CD4-positive, alpha-beta T cell treated with Interleukin-1 beta for 1 hour (primary cell): ENCODE data around the gene RAB11B.
"Not testable (repeated sequence)": the region's sequence is repeated elsewhere in the genome, so short reads cannot be mapped to it uniquely, and the experiment has no call there.

ENCODE experiments used
- DNase-seq, 2 donors: peaks; one replicate each; pipeline ENCODE4 v3.0.0-alpha.2; 2020 to 2022

RAB11B gene

DNA sequence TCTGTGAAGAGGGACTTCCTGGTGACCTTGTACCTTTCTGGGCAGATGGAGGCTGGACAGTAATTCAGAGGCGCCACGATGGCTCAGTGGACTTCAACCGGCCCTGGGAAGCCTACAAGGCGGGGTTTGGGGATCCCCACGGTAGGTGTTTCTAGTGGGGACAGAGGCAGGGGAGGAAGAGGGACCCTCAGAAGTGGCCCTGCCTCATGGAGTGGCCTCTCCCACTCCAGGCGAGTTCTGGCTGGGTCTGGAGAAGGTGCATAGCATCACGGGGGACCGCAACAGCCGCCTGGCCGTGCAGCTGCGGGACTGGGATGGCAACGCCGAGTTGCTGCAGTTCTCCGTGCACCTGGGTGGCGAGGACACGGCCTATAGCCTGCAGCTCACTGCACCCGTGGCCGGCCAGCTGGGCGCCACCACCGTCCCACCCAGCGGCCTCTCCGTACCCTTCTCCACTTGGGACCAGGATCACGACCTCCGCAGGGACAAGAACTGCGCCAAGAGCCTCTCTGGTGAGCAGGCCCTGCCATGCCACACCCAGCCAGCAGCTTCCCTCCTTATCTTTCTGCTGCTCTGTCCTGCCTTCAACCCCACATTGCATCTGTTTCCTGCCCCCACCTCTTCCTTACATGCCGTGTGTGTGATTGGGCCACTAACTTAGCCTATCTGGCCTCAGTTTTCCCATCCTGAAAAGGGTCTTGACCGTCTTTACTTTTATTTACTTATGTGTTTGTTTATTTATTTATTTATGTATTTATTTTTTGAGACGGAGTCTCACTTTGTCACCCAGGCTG is 19.0 kb upstream of the RAB11B start:
- DNase-seq: no peak

DNA sequence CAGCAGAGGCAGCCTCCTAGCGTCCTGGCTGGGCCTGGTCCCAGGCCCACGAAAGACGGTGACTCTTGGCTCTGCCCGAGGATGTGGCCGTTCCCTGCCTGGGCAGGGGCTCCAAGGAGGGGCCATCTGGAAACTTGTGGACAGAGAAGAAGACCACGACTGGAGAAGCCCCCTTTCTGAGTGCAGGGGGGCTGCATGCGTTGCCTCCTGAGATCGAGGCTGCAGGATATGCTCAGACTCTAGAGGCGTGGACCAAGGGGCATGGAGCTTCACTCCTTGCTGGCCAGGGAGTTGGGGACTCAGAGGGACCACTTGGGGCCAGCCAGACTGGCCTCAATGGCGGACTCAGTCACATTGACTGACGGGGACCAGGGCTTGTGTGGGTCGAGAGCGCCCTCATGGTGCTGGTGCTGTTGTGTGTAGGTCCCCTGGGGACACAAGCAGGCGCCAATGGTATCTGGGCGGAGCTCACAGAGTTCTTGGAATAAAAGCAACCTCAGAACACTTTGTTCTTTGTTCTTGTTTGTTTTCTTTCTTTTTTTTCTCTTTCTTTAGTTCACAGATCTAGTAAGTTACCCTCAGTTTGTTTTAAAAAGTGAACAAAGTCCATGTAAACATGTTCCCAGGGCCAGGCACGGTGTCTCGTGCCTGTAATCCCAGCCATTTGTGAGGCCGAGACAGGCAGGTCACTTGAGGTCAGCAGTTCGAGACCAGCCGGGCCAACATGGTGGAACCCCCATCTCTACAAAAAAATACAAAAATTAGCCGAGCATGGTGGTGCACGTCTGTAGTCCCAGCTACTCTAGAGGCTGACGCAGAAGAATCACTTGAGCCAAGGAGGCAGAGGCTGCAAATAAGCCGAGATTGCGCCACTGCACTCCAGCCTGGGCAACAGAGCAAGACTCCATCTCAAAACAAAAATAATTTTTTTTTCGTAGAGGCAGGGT is 16.0 kb upstream of the RAB11B start:
- no peak for DNase-seq

DNA sequence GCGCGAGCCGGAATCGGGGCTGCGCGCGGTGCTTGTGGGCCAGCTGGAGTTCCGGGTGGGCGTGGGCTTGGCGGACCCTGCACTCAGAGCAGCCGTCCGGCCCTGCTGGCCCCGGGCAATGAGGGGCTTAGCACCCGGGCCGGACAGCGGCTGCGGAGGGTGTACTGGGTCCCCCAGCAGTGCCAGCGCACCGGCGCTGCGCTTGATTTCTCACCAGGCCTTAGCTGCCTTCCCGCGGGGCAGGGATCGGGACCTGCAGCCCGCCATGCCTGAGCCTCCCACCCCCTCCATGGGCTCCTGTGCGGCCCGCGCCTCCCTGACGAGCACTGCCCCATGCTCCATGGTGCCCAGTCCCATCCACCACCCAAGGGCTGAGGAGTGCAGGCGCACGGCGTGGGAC is 14.4 kb upstream of the RAB11B start:
- DNase-seq: not testable (repeated sequence)

DNA sequence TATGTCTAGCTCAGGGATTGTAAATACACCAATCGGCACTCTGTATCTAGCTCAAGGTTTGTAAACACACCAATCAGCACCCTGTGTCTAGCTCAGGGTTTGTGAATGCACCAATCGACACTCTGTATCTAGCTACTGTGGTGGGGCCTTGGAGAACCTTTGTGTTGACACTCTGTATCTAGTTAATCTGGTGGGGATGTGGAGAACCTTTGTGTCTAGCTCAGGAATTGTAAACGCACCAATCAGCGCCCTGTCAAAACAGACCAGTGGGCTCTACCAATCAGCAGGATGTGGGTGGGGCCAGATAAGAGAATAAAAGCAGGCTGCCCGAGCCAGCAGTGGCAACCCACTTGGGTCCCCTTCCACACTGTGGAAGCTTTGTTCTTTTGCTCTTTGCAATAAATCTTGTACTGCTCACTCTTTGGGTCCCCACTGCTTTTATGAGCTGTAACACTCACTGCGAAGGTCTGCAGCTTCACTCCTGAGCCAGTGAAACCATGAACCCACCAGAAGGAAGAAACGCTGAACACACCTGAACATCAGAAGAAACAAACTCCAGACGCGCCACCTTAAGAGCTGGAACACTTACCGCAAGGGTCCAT is 13.7 kb upstream of the RAB11B start:
- not testable (repeated sequence) for DNase-seq

DNA sequence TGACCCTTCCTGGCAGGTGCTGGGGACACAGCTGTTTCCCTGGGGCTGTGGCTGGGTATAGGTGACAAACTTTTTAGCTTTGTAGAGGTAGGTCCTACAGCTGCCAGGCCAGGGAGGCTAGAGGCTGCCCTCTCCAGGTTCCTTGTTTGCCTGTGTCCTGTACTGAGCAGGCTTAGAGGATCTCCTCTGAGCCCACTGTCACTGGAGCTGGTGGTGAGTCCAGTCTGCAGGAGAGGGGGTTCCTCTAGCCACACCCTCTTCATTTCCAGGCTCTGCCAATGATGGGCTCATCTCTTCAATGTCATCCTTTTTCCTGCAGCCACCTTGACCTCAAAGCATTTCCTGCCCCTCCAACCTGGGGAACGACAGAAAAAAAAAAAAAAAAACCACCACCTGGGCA is 12.6 kb upstream of the RAB11B start:
- no peak for DNase-seq

DNA sequence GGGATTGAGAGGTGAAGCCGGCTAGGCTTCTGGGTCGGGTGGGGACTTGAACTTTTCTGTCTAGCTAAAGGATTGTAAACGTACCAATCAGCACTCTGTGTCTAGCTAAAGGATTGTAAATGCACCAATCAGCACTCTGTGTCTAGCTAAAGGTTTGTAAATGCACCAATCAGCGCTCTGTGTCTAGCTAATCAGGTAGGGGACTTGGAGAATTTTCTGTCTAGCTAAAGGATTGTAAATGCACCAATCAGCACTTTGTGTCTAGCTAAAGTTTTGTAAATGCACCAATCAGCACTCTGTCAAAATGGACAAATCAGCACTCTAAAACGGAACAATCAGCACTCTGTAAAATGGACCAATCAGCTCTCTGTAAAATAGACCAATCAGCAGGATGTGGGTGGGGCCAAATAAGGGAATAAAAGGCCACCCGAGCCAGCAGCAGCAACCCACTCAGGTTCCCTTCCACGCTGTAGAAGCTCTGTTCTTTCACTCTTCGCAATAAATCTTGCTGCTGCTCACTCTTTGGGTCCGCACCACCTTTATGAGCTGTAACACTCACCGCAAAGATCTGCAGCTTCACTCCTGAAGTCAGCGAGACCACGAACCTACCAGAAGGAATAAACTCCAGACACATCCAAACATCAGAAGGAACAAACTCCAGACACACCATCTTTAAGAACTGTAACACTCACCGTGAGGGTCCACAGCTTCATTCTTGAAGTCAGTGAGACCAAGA is 10.8 kb upstream of the RAB11B start:
- DNase-seq: not testable (repeated sequence)

DNA sequence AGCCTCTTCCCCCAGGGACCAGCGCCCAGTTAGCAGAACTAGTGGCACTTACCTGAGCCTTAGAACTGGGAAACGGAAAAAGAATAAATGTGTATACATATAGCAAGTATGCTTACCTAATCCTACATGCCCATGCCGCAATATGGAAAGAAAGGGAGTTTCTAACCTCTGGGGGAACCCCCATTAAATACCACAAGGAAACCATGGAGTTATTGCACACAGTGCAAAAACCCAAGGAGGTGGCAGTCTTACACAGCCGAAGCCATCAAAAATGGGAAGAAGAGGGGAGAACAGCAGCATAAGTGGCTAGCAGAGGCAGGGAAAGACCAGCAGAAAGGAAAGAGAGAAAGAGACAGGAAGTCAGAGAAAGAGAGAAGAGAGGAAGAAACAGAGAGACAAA is 5.6 kb upstream of the RAB11B start:
- not testable (repeated sequence) for DNase-seq

DNA sequence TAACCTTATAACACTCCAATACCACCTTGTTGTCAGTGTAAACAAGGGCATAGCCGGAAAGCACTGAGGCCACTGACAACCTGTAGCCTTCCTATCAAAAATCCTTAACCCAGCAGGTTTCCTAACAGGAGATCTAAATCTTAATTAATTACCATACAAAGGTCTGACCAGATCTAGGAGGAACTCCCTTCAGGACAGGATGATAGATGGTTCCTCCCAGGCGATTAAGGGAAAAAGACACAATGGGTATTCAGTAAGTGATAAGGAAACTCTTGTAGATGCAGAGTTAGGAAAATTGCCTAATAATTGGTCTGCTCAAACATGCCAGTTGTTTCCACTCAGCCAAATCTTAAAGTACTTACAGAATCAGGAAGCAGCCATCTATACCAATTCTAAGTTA is 5.1 kb upstream of the RAB11B start:
- DNase-seq: not testable (repeated sequence)

DNA sequence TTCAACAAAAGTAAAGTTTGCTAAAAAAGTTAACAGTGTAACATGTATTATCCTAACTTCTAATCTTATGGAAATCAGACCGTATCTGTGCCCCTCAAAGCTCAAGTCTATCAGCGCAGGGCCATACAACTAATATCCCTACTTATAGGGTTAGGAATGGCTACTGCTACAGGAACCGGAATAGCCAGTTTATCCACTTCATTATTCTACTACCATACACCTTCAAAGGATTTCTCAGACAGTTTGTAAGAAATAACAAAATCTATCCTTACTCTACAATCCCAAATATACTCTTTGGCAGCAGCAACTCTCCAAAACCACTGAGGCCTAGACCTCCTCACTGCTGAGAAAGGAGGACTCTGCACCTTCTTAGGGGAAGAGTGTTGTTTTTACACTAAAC is 4.6 kb upstream of the RAB11B start:
- not testable (repeated sequence) for DNase-seq

DNA sequence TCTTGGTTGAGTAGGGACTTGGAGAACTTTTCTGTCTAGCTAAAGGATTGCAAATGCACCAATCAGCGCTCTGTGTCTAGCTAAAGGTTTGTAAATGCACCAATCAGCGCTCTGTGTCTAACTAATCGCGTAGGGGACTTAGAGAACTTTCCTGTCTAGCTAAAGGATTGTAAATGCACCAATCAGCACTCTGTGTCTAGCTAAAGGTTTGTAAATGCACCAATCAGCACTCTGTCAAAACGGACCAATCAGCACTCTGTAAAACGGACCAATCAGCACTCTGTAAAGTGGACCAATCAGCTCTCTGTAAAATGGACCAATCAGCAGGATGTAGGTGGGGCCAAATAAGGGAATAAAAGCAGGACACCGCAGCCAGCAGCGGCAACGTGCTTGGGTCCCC is 3.7 kb upstream of the RAB11B start:
- not testable (repeated sequence) for DNase-seq

DNA sequence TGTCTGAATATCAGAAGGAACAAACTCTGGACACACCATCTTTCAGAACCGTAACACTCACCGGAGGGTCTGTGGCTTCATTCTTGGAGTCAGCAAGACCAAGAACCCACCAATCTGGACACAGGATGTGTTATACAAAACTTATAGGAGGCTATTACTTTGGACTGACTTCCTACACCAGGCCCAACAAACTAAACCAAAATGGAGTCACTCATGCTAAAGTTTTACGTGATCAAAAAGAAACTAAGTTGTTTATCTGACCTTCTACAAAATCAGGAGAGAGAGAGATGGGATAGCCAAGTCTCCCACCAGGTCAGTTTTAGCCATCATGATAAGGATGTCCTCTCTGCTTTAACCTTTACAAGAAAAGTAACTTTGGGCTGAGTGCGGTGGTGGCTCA is 3.2 kb upstream of the RAB11B start:
- DNase-seq: no peak

DNA sequence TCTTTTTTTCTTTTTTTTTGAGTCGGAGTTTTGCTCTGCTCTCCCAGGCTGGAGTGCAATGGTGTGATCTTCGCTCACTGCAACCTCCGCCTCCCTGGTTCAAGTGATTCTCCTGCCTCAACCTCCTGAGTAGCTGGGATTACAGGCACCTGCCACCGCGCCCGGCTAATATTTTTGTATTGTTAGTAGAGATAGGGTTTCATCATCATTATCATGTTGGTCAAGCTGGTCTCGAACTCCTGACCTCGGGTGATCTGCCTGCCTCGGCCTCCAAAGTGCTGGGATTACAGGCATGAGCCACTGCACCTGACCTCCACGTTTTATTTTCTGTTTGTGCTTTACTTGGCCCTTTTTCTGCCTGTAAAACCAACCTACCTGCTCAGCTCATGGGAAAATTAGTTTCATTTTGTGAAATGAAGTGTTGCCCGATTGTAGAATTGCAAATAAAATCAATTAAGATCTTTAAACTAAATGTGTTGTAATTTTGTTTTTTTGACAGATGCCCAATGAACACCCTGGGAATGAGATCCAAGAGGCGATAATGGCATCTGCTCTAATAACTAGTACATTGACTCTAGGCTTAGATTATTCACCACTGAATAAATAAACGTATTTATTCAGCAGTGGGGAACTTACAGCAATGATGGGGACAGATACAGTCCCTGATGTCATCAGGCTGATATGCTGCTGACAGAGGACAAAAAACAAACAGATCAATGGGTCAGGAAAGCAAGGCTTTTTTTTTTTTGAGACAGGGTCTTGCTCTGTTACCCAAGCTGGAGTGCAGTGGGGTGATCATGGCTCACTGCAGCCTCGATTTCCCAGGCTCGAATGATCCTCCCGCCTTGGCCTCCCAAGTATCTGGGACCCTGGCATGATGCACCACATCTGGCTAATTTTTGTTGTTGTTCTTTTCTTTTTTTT is 2.2 kb upstream of the RAB11B start:
- no peak for DNase-seq

DNA sequence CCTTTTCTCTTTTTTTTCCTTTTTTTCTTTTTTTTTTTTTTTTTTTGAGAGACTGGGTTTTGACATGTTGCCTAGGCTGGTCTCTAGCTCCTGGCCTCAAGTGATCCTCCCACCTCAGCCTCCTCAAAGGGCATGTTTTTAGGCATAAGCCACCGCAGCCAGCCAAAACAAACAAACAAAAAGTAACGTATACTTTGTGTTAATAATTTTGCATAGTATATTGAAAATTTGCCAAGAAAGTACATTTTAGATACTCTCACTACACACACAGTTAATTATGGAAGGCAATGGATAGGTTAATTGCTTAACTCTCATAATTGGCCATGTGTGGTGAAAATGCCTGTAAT is 1.6 kb upstream of the RAB11B start:
- DNase-seq: no peak

DNA sequence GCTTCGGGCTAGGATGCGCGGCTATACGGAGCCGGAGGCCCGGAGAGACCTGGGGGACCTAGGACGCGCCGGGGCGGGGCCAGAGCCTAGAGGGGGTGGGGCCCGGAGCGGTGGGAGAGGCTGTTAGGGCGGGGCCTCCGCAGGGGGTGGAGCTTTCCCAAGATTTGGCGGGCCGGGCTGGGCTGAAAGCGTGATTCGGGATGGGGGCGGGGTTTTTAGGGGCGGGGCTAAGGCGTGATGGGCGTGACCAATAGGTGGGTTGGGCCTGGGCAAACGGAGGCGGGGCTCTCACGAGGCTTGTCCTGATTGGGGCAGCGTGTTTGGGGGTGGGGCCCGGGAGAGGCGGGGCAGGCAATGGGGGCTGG is 439 bp downstream of the RAB11B start:
- peak; percentile 91 to 93 for DNase-seq

DNA sequence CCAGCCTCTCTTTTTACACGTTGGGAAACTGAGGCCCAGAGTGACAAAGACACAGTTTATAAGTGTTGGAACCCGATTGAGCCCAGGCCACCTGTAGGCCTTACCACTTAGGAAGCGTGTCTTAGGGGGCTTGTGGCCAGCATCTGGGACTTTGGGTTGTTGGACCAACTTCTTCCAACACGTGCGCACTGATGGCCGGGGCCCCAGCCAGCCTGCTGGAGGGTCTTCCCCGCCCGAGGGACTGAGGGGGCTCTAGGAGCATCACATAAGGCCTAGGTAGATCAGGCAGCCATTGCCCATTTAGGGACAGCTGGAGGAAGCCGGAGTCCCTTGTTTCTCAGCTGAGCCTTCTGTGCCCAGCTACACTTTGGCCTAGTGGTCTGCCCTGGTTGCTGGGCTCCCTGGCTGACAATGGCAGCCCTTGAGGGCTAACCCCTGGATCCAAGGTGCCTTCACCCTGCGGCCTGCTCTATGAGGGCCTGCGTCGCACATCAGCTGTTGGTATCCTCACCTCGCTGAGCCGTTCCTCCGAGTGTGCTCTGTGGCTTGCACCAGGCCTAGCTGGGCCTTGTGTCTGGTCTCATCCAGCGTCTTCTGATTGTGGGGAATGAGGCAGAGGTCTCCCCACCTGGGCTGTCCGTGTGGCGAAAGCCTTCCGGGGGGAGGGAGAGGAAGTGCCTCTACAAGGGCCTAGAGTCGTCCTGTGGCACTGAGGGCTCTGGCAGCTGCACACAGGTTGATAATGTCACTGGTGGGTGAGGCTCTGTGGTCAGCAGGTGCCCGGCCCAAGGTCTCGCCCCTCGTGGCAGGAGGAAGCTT is 1.2 kb downstream of the RAB11B start:
- no peak for DNase-seq

DNA sequence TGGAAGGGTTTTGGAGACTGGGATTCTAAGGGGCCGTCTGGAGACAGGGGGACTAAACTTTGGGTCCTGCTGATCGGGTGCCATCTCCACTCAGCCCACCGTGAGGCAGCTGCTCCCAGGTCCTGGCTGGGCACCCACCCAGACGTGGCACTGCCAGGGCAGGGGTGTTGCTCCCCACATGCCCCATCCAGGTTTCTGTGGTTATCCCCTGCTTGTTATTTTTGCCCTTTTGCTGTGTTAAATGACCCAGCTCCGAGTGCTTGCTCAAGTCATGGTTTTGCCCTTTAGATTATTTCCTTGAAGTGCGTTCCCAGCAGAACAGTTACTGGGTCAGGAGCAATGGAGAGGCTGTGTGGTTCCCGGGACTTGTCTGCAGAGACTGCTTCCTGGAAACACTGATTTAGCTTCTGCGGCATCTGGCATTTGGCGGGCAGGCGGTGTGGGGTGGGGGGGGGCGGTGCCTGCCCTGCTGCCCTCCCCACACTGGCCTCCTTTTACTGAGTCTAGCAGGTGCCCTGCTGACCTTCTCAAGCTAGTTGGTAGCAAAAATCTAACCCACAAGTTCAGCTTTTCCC is 1.9 kb downstream of the RAB11B start:
- DNase-seq: no peak

DNA sequence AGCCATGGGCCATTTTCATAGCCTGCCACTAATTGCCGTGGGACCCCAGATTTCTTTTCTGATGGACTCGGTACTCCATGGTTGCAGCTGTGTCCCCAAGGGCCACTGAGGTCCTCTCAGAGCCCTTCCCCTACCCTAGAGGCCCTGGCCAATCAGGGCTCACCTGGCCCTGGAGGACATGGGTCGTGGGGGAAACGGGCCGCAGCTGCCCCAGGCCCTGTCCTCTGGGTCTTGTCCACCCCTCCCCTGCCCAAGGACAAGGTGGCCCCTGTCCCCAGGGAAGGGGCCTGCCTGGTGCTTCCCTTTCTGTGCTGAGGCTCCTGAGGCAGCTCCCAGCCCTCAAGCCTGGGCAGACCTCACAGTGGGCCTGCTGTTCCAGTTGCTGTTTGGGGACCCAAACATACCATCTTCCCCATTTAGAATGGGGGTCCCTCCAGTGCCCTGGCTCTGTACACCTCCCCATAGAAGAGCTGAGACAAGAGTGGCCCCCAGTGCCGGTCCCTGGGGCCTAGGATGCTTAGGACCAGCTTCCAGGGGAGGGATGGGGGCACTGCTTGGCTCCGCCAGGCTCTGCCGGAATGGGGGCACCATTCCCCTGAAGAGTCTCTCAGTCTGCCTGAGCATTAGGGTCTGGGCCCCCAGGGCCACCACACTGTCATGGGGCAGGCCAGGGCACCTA is 3.2 kb downstream of the RAB11B start:
- DNase-seq: no peak

DNA sequence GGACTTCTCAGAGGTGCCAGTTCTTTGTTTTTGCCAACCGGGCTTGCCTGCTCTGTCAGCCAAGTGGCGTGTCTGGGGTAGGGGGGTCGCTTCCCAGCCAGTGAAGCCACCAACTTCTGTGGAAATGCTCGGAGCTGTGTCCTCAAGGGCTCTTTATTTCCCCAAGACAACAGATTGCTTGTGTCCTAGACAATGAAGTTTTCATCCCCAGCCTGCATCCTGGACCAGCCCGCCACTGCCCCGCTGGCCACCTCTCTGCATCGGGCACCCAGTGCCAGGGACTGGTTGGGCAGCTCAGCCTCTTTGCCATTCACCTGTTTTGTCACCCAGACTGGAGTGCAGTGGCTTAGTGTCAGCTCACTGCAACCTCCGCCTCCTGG is 3.7 kb downstream of the RAB11B start:
- no peak for DNase-seq

DNA sequence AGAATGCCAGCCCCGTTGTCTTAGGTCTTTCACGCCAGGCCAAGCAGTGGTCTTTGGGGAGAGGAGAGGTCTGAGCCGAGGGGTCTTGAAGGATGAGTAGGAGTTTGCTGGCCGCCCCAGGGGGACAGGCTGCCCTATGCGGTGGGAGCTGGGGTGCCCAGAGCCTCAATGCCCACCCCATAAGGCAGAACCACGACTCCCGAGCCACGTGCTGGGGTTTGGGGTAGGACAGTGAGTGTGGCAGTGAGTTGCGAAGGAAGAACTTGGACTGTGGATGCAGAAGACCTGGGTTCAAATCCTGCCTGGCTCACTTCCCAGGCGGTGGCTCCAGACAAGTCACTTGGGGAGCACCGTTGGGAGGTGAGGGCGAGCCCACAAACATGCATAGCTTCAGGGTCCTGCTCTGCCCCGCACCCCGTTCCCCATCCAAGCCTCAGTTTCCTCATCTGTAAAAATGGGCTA is 5.5 kb downstream of the RAB11B start:
- DNase-seq: no peak

DNA sequence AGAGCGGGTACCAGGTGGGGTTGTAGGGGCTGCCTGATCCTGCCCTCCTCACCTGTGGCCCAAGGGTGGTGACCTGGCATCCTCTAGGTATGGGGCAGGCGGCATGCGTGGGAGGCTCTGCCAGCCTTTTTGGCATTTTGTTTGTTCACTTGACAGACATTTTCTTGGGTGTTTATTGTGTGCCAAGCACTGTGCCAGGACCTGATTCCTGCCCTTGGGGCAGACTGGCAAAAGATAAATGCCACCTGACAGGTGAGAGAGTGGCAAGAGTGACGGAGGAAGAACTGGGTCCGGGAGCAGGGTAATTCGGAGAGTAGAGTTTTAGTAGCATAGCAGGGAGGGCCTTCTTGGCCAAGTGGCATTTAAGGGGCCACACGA is 6.0 kb downstream of the RAB11B start:
- no peak for DNase-seq
